NOMO-1 treated with dmso at 0.1 percent for 144 hours (cell line): ENCODE results near the gene SPINK13.
"Not testable (repeated sequence)": the region's sequence is repeated elsewhere in the genome, so short reads cannot be mapped to it uniquely, and the experiment has no call there.

Source experiments
- DNase-seq: peaks from one replicate; lab custom pipeline; 2025; ENCODE audit not compliant: unreplicated experiment; lab: John Stamatoyannopoulos, UW

The SPINK13 gene

GRCh38 chr5:148311484-148311883 is 42.9 kb downstream of the SPINK13 start:
- no peak for DNase-seq

DNA sequence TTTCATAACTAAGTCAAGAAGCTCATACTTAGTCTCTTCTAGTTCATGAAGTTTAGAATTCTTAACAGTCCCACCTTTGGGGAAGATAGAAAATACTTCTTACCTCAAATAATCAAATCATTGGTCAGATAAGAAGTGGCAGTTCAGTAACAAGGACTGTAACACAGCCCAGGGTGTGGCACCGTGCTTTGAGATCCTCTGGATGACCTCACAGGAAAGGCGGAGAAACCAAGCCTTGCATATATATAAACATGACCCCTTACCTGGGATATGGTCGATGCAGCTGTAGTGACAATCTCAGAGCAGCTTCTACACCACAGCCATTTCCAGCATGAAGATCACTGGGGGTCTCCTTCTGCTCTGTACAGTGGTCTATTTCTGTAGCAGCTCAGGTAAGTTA is 43.6 kb downstream of the SPINK13 start, which contains the start of gene SPINK7:
Gene SPINK7 (plus strand): TSS at position 271 of the 400 bp plus-strand sequence. CDS start 61 bp downstream, at position 332.
- DNase-seq = no peak

DNA sequence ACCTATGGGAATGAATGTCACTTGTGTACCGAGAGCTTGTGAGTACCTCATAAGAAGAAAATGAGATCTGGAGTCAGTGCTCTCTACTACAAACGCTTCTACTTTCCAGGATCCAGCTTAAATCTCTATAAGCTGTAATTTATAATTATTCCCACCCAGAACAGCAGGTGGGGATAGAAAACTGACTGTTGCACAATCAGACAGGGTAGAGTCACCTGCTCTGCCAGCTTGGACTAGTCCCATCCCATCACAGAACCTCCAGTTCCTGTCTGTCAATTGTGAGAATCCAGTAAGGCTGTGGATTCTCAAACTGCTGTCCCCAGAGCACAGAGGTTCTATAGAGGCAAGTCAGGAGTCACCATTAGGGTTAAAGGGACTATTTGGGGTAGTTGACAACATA is 45.6 kb downstream of the SPINK13 start:
- no peak for DNase-seq

GRCh38 chr5:148314731-148315130 is 46.1 kb downstream of the SPINK13 start:
- DNase-seq = no peak

GRCh38 chr5:148320011-148320963 is 51.7 kb downstream of the SPINK13 start:
- not testable (repeated sequence) for DNase-seq

DNA sequence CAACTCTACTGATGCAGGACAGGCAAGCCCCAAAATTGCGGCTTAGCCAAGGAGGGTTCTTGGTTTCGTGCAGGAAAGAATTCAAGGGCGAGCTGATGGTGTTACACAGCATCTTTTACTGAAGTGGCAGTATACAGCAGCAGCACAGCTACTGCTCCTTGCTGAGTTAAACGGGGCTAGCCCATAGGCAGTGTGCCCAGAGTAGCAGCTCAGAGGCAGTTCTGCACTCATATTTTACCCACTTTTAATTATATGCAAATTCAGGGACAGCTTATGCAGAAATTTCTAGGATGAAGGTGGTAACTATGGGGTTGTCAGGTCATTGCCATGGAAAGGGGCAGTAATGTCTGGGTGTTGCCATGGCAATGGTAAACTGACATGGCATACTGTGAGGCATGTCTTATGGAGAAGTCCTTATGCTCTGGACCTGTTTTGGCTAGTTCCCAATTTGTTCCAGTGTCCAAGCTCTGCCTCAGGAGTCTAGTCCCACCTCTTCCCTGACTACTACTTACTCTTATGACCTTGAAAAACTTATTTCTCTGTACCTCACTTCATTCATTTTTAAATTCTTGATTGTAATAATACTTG is 64.8 kb downstream of the SPINK13 start:
- no peak for DNase-seq

DNA sequence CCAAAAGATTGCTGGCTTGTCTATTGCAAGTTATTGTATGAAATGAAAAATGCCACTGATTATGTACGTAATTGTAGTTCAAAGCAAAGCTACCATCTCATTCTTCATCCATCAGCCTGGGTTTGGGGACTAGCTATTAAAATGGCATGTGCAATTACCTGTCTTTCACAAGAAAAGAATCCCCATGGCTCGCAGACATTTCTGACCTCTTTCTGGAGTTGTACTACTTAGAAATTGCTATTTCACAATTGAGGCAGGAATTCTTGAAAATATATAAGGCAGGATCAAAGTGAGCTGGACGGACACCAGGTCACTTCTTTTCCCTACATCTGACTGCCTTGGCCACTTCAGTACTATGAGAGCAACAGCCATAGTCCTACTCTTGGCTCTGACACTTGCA is 66.7 kb downstream of the SPINK13 start, which contains the start of gene SPINK9:
Gene SPINK9 (plus strand): TSS at position 301 of the 400 bp plus-strand sequence. CDS start 55 bp downstream, at position 356.
- no peak for DNase-seq
